AG10803 (cell line): ENCODE measurements around the gene MRGPRE.

Experiments used
- DNase-seq: peaks from one replicate; pipeline ENCODE4 v3.0.0; 2010; ENCODE audit warnings: low read depth
- H3K4me3 ChIP-seq: 2 replicates; pipeline ENCODE4 v1.5.1; 2011; ENCODE audit warnings: mild to moderate bottlenecking, low read length, control low read depth
- TF ChIP-seq, protein P1 (sequence below): conservative IDR thresholded peaks from 2 replicates; pipeline ENCODE4 v1.5.1; 2011; ENCODE audit warnings: mild to moderate bottlenecking, low read length, control low read depth, inconsistent platforms

The MRGPRE gene

DNA sequence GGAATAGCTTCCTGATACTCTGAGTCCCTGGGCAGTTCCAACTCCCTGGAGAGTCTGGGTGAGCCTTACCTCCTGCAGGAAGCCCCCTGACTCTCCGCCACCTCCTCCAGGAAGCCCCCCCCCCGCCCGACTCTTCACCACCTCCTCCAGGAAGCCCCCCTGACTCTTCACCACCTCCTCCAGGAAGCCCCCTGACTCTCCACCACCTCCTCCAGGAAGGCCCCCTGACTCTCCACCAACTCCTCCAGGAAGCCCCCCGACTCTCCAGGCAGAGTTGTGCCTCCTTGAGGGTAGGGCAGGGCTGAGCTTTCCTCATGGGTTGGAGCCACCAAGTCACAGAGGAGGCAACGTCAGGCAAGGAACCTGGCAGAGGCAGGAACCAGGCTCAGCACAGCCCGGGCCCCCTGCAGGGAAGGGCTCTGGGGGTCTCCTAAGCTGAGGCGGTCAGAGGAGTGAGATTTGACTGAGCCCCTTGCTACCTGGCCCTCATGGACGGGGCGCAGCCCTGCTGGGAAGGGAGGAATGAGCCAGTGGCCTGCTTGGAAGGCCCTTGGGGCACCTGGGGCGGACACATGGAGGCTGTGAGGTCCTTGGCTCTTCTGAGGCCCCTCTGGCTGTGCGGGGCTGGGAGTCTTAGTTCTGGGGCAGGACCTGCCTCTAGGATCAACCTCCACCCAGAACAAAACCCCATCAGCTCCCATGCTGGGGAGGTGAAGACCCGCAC lies 31.7 kb downstream of the MRGPRE start:
- H3K4me3 ChIP-seq: no peak overlapping the region
- no peak for DNase-seq
- TF ChIP-seq, protein P1, sequence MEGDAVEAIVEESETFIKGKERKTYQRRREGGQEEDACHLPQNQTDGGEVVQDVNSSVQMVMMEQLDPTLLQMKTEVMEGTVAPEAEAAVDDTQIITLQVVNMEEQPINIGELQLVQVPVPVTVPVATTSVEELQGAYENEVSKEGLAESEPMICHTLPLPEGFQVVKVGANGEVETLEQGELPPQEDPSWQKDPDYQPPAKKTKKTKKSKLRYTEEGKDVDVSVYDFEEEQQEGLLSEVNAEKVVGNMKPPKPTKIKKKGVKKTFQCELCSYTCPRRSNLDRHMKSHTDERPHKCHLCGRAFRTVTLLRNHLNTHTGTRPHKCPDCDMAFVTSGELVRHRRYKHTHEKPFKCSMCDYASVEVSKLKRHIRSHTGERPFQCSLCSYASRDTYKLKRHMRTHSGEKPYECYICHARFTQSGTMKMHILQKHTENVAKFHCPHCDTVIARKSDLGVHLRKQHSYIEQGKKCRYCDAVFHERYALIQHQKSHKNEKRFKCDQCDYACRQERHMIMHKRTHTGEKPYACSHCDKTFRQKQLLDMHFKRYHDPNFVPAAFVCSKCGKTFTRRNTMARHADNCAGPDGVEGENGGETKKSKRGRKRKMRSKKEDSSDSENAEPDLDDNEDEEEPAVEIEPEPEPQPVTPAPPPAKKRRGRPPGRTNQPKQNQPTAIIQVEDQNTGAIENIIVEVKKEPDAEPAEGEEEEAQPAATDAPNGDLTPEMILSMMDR: no peak

GRCh38 chr11:3199537-3200295 lies 32.5 kb downstream of the MRGPRE start:
- DNase-seq: no peak
- H3K4me3 ChIP-seq: no peak overlapping the region
- TF ChIP-seq, protein P1: no peak

DNA sequence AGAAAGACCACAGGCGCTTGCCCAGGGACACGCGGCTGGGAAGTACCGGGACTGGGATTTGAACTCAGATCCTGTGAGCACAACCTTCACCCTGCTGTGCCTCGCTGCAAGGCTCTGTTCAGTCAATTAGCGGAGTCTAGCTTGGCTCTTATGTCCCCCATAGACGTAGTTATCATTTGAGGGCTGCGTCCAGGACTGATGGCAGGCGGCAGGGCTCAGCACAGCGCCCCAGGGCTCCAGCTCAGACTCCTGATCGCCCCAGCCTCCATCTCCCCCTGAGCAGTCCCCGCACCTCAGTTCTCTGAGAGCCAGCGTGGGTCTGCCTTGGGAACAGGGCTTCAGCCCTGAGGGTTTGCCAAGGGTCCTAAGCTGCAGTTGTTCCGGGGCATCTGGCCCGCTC lies 33.4 kb downstream of the MRGPRE start:
- no peak for DNase-seq
- TF ChIP-seq, protein P1: no peak
- H3K4me3 ChIP-seq: no peak overlapping the region

DNA sequence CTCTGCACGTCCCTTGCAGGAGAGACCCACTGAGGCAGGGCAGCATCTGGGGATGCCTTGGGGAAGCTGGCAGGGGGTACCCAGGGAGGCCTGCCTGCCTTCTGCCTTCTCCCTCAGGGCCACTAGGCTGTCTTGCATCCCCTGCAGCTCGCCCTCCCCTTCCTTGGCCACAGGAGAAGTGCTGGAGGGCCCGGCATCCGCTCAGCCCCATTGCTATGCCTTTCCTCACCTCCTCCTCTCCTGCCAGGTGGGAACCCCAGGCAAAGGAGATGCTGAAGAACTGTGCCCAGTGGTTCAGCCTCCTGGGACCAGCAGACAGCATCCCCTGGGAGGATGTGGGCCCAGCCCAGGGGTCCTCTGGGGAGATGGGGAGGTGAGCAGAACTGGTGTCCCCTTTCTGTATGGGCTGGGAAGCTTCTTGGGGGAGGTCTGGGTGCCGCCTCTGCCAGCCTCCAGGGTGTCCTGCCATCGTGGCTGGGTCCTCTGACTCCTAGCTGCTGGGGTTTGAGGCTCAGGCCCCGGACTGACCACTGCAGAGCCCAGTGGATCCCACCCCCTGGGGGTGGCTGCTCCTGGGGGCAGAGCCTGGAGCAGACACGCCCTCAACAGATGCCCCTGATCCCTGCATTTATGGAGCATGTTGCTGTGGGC lies 34.2 kb downstream of the MRGPRE start:
- no peak for DNase-seq
- no peak overlapping the region for H3K4me3 ChIP-seq
- TF ChIP-seq, protein P1: no peak

GRCh38 chr11:3197044-3197695 lies 35.0 kb downstream of the MRGPRE start:
- H3K4me3 ChIP-seq: no peak overlapping the region
- TF ChIP-seq, protein P1: no peak
- no peak for DNase-seq

- TF ChIP-seq, protein P1: no peak
- no peak for DNase-seq
- no peak overlapping the region for H3K4me3 ChIP-seq
Measured at GRCh38 chr11:3196161-3197043, 35.8 kb downstream of the MRGPRE start.
